Hematopoietic multipotent progenitor cell (in vitro differentiated cells): Measurements from ENCODE around the gene SLC52A3. TPM values are rescaled to one million over a fixed set of nuclear protein-coding genes. Genes with fewer than 3 reads are reported as not detected.

Source experiments
- DNase-seq, 3 donors: peaks; one replicate each; pipeline ENCODE4 v3.0.0-alpha.2; 2011 to 2015; ENCODE audit warnings: low read depth in 2 of 3, low spot score in 2 of 3
- total RNA-seq: library from RNA; depleted of rRNA; stranded (reverse); fragments of >200 nt; gene quantifications from one replicate; pipeline ENCODE4 v1.2.3, GENCODE V29; 2012

The SLC52A3 gene
- total RNA-seq, 1 donor, result 2.2 TPM

DNA sequence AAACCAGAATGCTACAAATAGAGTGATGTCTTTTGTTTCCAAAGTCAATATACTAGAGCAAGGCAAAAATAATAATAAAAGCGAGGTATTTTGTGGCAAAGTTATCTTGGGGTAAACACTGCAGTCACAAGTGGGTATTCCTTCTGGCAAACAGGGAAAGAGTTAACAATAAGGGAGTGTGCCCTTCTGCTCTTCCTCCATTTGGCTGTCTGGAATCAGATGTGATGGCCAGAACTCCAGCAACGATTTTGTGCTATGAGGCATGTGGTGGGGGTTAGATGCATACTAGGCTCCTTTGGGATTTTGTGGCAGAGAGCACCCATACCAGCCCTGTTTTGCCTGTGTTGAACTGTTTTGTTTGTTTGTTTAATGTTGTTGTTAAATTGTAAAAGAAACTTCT, 2.4 kb upstream of the SLC52A3 start:
- no peak for DNase-seq

DNA sequence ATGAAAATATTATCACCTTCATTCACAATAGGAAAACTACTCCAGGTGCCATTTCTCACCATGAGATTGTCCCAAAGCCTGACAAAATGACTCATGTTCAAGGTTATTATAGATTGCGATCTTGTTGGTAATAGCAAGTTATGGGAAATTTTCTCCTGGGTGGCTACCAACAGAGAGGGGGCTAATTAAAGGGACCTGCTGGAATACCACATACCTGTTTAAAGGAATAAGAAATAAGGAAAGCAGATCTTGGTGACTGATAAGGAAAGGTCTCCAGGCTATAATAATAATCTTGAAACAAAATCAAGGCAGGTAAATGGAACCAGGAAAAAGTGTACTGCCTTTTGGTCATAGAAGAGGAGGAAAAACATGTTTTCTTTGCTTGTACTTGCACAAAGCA, 1.4 kb downstream of the SLC52A3 start:
- DNase-seq, result no peak

DNA sequence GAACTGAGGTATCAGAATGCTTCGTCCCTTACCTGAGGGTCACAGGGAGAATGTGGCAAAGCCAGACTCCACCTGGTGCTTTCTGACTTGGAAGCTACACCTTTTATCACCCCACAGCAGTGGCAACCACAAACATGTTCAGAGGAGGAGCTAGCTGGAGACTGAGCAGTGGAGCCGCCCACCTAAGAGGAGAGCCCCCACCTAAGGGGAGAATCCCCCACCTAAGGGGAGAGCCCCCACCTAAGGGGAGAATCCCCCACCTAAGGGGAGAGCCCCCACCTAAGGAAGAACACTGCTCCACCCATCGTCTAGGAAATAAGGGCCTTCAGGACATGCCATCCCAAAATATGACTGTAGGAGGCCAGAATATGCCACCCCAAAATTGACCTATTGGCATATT, 4.0 kb downstream of the SLC52A3 start:
- no peak for DNase-seq

DNA sequence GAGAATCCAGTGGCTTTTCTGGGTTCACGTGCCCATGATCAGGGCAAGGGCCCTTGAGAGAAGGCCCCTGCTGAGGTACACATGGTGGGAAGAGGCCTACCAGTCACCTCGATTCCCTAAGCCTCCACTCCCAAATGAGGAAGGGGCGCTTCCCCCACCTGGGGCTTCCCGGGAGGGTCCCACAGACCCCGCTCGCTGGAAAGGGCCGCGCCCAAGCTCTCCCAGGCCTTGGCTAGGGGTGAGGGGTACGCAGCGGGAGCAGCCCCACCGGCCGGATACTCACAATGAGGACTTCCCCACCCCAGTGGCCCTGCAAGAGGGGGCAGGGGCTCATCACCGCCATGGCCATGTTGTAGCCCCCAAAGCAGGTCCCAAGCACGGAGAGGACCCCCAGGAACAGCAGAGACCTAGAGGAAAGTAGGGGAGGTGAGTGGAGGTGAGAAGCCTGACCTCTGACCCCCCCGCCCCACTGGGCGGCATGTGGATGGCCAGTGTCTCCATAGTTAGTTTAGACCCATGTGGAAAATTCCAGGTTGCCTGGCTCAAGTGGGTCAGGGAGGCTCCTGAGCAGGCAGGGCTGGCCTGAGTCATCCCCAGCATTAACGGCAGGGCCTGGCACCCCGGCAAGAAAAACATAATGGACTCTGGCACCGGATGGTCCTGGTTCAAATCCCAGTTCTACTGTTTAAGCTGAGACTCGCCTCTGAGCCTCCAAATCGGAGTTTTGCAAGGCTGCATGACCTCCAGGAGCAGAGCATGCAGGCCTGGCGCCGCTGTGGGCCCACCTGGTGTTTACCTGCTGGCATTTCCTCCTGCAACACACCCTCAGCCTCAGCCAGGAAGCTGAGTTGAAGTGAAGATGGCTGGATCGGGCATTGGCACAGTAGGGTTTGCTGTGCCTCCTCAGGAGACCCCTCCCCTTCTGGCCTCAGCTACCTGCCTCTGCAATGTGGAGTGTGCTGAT, 6.6 kb downstream of the SLC52A3 start:
- no peak for DNase-seq

DNA sequence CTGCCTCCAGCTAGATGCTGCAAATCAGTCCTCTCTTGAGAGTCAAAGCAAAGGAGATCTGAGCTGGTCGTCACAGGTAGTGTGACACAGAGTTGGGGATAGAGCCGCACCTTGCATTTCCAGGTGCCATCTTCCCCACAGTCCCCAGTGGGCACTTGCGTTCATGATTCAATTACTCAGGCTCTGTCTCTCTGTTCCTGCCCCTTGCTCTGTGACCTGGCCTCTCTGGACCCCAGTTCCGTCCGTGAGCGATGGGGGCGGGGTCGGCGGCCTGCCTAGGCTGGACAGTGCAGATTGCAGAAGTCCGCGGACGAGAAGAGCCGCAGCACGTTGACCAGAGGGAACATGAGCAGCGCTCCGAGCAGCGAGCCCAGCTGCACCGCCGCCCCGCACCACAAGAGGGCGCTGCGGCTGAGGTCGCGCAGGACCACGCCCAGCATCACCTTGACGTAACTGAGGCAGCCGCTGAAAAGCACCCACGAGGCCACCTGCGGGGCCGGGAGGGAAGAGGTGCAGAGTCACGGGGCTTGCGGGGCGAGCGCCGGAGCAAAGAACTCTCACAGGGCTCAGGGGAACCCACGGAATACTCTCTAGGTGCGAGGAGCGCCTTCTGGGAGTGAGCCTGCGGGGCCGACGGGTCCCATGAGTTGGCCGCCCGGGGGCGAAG, 7.4 kb downstream of the SLC52A3 start:
- no peak for DNase-seq

DNA sequence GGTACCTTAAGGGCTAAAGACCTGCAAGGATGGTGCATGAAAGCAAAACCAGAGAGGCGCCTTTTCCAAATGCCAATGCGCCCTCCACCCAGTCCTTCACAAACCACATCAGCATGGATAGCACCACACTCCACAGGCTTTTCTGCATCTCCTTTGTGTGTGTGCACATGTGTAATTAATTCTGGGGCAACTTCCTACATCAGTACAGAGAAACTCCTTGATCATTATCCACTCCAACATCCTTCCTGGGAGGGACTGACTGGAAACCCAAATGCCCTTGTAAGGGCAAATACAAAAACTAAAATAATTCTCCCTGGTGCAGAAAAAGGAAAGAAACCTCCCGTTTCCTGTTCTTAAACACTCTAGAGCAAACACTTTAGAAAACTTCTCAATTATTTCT, 10.8 kb downstream of the SLC52A3 start:
- peak in 1 of 3 donors; percentile 38 for DNase-seq

DNA sequence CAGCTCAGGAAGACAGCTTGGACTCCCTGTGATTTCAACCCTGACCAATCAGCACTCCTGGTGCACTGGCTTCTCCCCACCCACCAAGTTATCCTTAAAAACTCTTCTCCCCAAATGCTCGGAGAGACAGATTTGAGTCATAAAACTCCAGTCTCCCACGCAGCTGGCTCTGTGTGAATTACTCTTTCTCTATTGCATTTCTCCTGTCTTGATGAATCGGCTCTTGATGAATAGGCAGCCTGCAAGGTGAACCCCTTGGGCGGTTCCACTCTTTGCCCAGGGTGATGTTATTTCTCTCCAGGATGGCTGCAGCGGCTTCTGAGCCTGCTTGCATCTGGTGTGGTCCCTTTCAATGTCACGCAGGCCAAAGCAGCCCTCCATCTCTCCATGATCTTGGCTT, 12.4 kb downstream of the SLC52A3 start:
- DNase-seq, result no peak

DNA sequence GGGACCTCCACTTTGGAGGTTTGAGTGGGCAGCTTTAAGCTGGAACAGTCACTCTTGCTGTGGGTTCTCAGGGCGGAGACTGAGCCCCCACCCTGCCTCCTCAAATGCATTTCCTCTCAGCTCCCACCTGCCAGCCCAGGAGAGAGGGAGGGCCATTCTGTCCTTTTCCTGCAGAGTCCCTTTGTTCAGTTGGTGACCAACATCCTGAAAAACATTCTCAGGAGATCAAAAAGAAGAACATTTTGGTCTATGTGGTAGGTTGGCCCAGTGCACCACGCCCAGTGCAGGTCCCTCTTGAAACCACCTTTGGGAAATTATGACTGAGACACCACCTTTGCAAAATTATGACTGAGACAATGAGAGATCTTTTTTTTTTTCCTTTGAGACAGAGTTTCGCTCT, 13.4 kb downstream of the SLC52A3 start:
- DNase-seq, result no peak

DNA sequence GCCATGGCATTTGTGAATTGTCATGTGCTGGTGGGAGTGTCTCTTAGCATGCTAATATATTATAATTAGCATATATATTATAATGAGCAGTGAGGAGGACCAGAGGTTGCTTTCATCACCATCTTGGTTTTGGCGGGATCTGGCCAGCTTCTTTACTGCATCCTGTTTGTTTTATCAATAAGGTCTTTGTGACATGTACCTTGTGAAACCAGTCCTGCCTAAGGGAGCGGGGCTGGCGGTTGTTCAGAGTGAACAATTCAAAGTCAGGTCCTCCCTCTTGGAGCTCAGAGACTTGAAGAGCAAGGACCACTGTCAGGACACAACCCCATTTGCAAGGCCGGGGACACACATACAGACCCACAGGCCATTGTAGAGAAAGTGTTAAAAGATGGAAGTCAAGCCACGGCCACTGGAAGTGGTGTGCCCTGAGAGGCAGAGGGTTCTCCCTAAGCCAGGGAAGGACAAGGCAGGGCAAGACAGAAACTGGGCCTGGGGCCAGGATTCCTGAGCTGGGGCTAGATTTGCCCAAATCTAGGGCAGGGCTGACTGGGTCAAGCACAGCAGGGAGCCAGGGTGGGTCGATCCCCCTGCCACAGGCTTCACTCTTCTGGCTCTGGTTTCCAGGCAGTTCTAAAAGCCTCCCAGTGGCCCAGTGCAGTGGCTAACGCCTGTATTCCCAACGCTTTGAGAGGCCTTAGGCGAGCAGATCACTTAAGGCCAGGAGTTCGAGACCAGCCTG, 14.2 kb downstream of the SLC52A3 start:
- DNase-seq, result no peak

DNA sequence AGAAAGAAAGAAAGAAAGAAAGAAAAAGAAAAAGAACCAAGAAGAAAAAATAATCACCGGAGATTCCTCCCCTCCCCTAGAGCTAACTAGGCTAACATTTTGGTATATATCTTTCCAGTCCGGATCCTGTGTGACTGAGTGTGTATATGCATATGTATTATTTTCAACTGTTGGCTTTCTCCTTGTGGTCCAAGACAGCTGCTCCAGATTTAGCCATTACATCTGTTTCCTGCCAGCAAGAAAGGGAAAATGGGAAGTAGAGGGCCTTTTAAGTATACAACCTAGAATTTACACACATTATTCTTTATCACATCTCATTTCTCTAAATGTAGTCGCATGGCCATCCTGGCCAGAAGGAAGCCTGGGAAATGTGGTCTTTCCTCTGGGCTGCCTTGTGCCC, 15.2 kb downstream of the SLC52A3 start:
- peak in 2 of 3 donors; percentile 33 to 74 for DNase-seq

DNA sequence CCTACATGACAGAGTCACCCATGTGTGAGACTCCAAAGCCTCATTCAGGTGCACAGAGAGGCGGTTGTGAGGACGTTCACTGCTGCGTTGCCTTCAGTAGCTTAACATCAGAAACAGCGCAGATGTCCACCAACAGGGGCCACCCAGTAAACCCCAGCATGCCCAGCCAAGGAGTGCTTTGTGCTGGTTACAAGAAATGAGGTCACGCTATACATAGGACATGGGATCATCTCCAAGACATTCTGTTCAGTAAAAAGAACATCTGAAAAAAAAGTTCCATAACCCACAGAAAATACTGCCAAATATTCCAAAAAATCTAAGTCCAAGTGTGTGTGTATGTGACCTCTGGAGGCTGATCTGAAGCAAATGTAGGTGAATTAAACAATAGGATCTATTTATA, 16.0 kb downstream of the SLC52A3 start:
- DNase-seq, result no peak

DNA sequence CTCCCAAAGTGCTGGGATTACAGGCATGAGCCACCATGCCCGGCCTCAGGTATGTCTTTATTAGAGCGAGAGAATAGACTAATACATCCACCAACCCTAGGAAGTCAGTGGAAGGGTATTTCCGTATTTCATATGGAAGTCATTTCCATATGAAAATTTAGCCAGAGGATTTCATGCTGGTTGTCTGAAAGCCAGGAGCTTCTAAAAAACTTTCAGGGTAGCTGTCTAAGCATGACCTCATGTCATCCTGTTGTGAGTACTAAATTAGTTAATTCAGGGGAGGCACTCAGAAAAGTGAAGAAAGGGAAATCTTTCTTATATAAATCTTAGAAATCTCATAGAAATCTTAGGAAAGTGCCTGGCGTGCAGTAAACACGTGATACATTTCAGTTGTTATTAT, 16.5 kb downstream of the SLC52A3 start:
- DNase-seq, result no peak

DNA sequence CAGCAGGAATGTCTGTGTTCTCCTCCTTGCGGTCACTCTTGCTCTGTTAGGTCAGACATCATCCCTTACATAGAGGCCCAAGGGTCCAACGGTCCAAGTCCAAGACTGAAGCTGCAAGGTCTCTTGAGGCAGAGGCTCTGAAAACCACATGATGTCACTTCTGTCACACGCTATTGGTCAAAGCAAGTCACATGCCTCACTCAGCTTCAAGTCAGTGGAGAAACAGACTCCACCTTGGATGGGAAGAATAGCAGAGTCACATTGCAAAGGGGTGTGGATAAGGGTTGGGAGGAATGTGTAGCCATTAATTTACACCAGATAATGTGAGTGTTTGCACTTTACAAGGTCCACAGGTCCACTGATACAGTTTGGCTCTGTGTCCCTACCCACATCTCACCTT, 17.5 kb downstream of the SLC52A3 start:
- DNase-seq, result no peak

DNA sequence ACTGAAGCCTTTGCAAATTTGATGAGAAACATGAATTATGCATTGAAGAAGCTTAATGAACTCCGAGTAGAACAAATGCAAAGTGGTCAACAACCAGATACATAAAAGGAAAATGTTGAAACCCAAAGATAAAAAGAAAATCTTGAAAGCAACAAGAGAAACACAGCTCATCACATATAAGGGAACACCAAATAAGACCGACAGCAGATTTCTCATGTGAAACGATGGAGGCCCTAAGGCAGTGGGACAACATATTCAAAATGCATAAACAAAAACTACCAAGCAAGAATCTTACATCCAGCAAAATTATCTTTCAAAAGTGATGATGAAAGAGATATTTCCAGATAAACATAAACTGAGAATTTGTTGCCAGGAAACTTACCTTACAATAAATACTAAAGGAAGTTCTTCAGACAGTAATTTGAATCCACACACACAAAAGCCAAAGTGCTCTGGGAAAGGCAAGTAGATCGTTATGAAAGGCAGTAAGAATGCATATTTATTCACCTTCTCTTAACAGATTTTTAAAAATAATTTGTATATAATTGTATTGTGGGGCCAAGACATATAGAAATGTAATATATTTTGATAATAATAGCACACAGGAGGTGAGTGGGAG, 22.5 kb downstream of the SLC52A3 start:
- peak in 1 of 3 donors; percentile 36 for DNase-seq

DNA sequence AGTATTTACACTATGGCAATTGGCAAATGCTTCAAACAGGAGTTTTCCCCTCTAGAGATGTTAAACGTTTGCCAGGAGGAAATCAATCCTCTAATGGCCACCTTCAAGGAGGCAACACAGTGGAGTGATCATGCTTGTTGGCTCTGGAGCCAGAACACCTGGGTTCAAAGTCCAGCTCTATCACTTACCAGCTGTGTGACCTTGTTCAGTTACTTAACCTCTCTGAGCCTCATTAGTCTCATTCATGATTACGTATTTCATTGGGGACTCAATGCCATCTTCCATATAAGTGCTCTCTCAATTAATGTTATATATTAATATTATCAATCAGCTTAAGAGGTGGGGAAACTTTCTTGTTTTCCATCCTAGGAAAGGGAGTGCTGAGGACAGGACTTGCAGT, 26.1 kb downstream of the SLC52A3 start:
- DNase-seq, result no peak

DNA sequence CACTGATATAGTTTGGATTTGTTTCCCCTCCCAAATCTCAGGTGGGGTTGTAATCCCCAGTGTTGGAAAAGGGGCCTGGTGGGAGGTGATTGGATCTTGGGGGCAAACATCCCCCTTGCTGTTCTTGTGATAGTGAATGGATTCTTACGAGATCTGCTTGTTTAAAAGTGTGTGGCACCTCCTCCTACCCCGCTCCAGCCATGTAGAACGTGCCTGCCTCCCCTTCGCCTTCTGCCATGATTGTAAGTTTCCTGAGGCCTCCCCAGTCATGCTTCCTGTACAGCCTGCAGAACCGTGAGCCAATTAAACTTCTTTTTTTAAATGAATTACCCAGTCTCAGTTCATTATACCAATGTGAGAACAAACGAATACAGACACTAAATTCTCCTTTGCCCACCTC, 26.7 kb downstream of the SLC52A3 start:
- no peak for DNase-seq

DNA sequence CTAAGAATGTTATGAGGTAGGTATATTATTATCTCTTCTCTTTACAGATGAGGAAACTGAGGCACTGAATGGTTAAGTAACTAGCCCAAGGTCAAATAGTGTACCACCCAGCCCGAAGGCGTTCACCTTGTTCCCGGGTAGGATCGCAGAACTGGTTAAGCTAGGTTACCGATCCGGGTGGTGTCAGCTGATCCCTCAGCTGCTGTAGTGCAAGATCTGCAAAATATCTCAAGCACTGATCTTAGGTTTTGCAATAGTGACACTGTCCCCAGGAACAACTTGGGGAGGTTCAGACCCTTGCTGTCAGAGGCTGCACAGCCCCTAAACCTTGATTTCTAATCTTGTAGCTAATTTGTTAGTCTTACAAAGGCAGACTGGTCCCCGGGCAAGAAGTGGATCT, 28.1 kb downstream of the SLC52A3 start:
- DNase-seq, result no peak

DNA sequence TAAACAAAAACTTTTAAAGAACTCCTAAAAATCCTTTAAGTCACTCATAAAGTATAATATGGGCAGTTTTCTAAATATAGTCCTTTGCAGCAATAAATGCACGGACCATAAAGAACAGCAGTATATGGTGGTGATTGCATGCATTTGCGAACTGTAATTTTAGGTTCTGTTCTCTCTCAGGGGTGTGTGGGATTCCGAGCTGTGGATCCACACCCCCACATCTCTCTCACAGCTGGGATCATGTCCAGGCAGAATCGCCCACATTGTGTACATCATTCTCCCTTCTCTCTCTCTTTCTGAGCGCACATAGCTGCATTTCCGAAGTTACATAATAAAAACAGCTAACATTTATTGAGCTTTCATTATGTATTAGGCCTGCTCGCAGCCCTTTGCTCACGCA, 28.6 kb downstream of the SLC52A3 start:
- no peak for DNase-seq

DNA sequence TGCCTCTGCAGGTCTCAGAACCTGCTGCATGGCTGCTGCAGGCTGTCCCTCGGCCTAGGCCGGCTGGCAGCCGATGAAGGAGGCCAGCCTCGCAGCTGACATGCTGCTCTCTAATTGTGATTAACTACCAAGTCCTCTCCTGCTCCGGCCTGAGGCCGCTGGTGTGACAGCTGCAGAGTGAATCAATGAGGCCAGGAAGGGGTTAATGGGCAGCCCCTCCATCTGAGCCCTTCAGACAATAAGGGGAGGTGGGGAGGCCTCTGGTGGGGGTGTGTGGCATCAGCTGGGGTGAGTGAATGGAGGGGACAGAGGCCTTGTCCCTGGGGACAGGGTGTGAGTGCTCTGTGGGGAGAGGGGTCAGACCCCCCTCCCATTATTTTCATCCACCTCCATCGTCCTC, 34.4 kb downstream of the SLC52A3 start:
- DNase-seq, result no peak

DNA sequence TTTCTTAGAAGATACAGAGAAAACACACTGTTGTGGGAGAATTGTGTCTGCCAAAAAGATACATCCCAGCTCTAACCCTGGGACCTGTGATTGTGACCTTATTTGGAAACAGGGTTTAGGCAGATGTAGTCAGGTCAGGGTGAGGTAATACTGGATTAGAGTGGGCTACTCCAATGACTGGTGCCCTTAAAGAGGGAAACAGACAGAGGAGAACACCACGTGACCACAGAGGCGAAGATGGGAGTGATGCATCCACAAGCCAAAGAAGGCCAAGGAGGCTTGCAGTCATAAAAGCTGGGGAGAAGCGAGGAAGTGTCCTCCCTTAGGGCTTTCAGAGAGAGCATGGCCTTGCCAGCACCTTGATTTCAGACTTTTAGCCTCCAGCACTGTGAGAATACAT, 35.6 kb downstream of the SLC52A3 start:
- no peak for DNase-seq
